HEK293T (cell line): ENCODE data around the gene FBLN2.

Experiments
- CTCF ChIA-PET: fragments of 350-600 bp; formaldehyde crosslinking; extraction: SDS; loops from one replicate; lab custom pipeline; 2021; ENCODE audit warnings: antibody characterized with exemption, inconsistent platforms; lab: Yijun Ruan, JAX
- POLR2A ChIA-PET: fragments of 350-600 bp; formaldehyde crosslinking; extraction: SDS; loops from one replicate; lab custom pipeline; 2020; ENCODE audit warnings: antibody characterized with exemption, inconsistent platforms; lab: Yijun Ruan, JAX
- DNase-seq: peaks from one replicate; pipeline ENCODE4 v3.0.0; 2012; ENCODE audit warnings: mixed read lengths; ENCODE audit errors: extremely low spot score
- ARNT ChIP-seq: fragments of 450-650 bp; IDR thresholded peaks from 2 replicates; pipeline ENCODE4 v1.6.1; 2017; ENCODE audit warnings: mild to moderate bottlenecking
- BHLHE40 ChIP-seq: fragments of 450-650 bp; IDR thresholded peaks from 2 replicates; pipeline ENCODE4 v1.6.1; 2016; ENCODE audit warnings: mild to moderate bottlenecking, moderate library complexity, borderline replicate concordance
- CTBP1 ChIP-seq: fragments of 450-650 bp; IDR thresholded peaks from 2 replicates; pipeline ENCODE4 v1.6.1; 2016; ENCODE audit warnings: borderline replicate concordance
- ELF4 ChIP-seq: fragments of 450-650 bp; IDR thresholded peaks from 2 replicates; pipeline ENCODE4 v1.6.1; 2017; ENCODE audit warnings: antibody characterized with exemption
- FOXA1 ChIP-seq: fragments of 450-650 bp; IDR thresholded peaks from 2 replicates; pipeline ENCODE4 v1.6.1; 2016; ENCODE audit warnings: mild to moderate bottlenecking
- FOXK2 ChIP-seq: fragments of 450-650 bp; IDR thresholded peaks from 2 replicates; pipeline ENCODE4 v1.6.1; 2016; ENCODE audit warnings: mild to moderate bottlenecking
- FOXM1 ChIP-seq: fragments of 450-650 bp; IDR thresholded peaks from 2 replicates; pipeline ENCODE4 v1.6.1; 2017; ENCODE audit warnings: mild to moderate bottlenecking, borderline replicate concordance
- HDGF ChIP-seq: fragments of 450-650 bp; IDR thresholded peaks from 2 replicates; pipeline ENCODE4 v1.6.1; 2017; ENCODE audit warnings: antibody characterized with exemption, borderline replicate concordance
- L3MBTL2 ChIP-seq: fragments of 450-650 bp; conservative IDR thresholded peaks from 2 replicates; pipeline ENCODE4 v1.6.1; 2016; ENCODE audit warnings: mild to moderate bottlenecking
- LEF1 ChIP-seq: fragments of 450-650 bp; IDR thresholded peaks from 2 replicates; pipeline ENCODE4 v1.6.1; 2017; ENCODE audit warnings: mild to moderate bottlenecking, borderline replicate concordance
- NFRKB ChIP-seq: fragments of 450-650 bp; IDR thresholded peaks from 2 replicates; pipeline ENCODE4 v1.6.1; 2016; ENCODE audit warnings: mild to moderate bottlenecking, moderate library complexity
- SP1 ChIP-seq: fragments of 450-650 bp; IDR thresholded peaks from 2 replicates; pipeline ENCODE4 v1.6.1; 2017
- SUZ12 ChIP-seq: fragments of 450-650 bp; IDR thresholded peaks from 2 replicates; pipeline ENCODE4 v1.6.1; 2016; ENCODE audit warnings: mild to moderate bottlenecking
- TARDBP ChIP-seq: fragments of 450-650 bp; IDR thresholded peaks from 2 replicates; pipeline ENCODE4 v1.6.1; 2016
- ZNF384 ChIP-seq: fragments of 450-650 bp; IDR thresholded peaks from 2 replicates; pipeline ENCODE4 v1.6.1; 2016
- TF ChIP-seq, protein P1 (sequence below): fragments of 450-650 bp; IDR thresholded peaks from 2 replicates; pipeline ENCODE4 v1.6.1; 2016

Gene FBLN2

DNA sequence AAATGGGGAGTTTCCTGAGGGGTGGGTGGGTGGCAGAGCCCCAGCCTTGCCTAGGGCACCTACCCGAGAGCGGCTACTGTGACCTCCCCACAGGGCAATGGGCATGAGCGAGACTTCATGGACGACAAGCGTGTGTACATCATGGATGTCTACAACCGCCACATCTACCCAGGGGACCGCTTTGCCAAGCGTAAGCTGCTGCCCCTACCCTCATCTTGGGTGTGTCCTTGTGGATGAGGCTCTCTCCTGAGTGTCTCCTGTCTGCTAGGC lies 46.2 kb upstream of the FBLN2 start:
- ChIA-PET CTCF (interaction anchor here (1.2 kb wide), 1 partner anchor 146 kb away, joined by 4 read pairs; no protein-coding TSS in a partner anchor), POLR2A (no interaction called here)
- DNase-seq: no peak
- TF ChIP-seq ARNT: no peak
- no peak for TF ChIP-seq FOXK2
- no peak for TF ChIP-seq SP1
- no peak for TF ChIP-seq ELF4
- no peak for TF ChIP-seq CTBP1
- TF ChIP-seq, protein P1, sequence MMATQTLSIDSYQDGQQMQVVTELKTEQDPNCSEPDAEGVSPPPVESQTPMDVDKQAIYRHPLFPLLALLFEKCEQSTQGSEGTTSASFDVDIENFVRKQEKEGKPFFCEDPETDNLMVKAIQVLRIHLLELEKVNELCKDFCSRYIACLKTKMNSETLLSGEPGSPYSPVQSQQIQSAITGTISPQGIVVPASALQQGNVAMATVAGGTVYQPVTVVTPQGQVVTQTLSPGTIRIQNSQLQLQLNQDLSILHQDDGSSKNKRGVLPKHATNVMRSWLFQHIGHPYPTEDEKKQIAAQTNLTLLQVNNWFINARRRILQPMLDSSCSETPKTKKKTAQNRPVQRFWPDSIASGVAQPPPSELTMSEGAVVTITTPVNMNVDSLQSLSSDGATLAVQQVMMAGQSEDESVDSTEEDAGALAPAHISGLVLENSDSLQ: no peak
- TF ChIP-seq NFRKB: no peak

- CTCF ChIA-PET: no interaction called here
- POLR2A ChIA-PET: no interaction called here
These were observed 44.6 kb upstream of the FBLN2 start for GRCh38 chr3:13504161-13504831.

GRCh38 chr3:13505147-13506130 lies 43.5 kb upstream of the FBLN2 start:
- POLR2A ChIA-PET: no interaction called here

More at GRCh38 chr3:13504161-13504831, 44.6 kb upstream of the FBLN2 start:
- TF ChIP-seq LEF1 (no peak), ARNT (no peak), FOXM1 (no peak), ELF4 (no peak), HDGF (no peak), BHLHE40 (no peak), CTBP1 (no peak), FOXK2 (no peak), SUZ12 (no peak), NFRKB (no peak)
- TF ChIP-seq, protein P1: no peak
- DNase-seq: no peak

DNA sequence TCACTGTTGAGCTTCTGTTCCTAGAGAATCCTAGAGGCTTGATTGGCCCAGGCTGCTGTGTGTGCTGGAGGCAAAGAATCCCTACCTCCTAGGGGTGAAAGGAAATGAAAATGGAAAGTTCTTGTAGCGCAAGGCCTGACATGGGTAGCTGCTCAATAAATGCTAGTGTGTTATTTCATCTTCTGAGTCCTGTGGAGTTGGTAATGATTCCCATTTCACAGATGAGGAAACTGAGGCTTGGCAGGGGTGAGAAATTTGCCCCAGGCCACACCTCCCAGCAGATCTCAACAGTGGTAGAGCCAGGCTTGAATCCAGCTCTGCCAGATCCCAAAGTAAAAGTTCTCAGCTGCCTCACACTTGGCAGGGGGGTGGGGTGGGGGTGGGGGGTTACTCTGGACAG lies 42.7 kb upstream of the FBLN2 start:
- DNase-seq: no peak
- ChIA-PET CTCF (interaction anchor here (0.9 kb wide), 1 partner anchor 10 kb away, joined by 3 read pairs; no protein-coding TSS in a partner anchor), POLR2A (no interaction called here)
- TF ChIP-seq FOXK2 (no peak), NFRKB (no peak), SUZ12 (no peak), LEF1 (no peak), ARNT (no peak), SP1 (no peak), TARDBP (no peak), BHLHE40 (no peak), CTBP1 (no peak), ELF4 (no peak), ZNF384 (no peak), HDGF (no peak)
- TF ChIP-seq, protein P1: no peak

More at GRCh38 chr3:13505147-13506130, 43.5 kb upstream of the FBLN2 start:
- CTCF ChIA-PET: interaction anchor here (0.9 kb wide), 1 partner anchor 9 kb away, joined by 3 read pairs; no protein-coding TSS in a partner anchor
- DNase-seq: no peak
- TF ChIP-seq FOXK2 (no peak), LEF1 (no peak), HDGF (no peak), FOXA1 (no peak), CTBP1 (no peak)
- TF ChIP-seq, protein P1: no peak

GRCh38 chr3:13506680-13507079 lies 42.2 kb upstream of the FBLN2 start:
- TF ChIP-seq SP1: no peak
- no peak for TF ChIP-seq ARNT
- TF ChIP-seq BHLHE40: no peak
- ChIA-PET POLR2A (no interaction called here), CTCF (interaction anchor here (1.1 kb wide), 1 partner anchor 151 kb away, joined by 3 read pairs; no protein-coding TSS in a partner anchor)
- DNase-seq: no peak

- ChIA-PET POLR2A (no interaction called here), CTCF (interaction anchor here (1.1 to 1.3 kb wide), 2 partner anchors 13 to 151 kb away, joined by 3 read pairs; no protein-coding TSS in a partner anchor)
- TF ChIP-seq ZNF384 (no peak), HDGF (no peak), BHLHE40 (no peak), LEF1 (no peak), TARDBP (no peak), L3MBTL2 (no peak), ARNT (no peak), CTBP1 (no peak), SUZ12 (no peak), ELF4 (no peak), FOXM1 (no peak), FOXA1 (no peak), SP1 (no peak), NFRKB (no peak), FOXK2 (no peak)
- TF ChIP-seq, protein P1: no peak
- no peak for DNase-seq
These were observed 41.7 kb upstream of the FBLN2 start for GRCh38 chr3:13507247-13507569.
